SK-MEL-5 (cell line): ENCODE measurements around the gene SAV1. TPM values are rescaled to one million over a fixed set of nuclear protein-coding genes. Genes with fewer than 3 reads are reported as not detected.
A peak's percentile ranks its signal among the peaks of the same experiment; 100 is the strongest.
"Not testable (repeated sequence)": the region's sequence is repeated elsewhere in the genome, so short reads cannot be mapped to it uniquely, and the experiment has no call there.

Experiments
- DNase-seq: peaks from one replicate; pipeline ENCODE4 v3.0.0-alpha.2; 2016; ENCODE audit warnings: low read depth, low spot score
- in situ Hi-C: cut with HindIII; loops from 2 replicates; pipeline ENCODE4 v1.10.0; 2016; ENCODE audit warnings: low sequenced_read_pairs, high pct_unique_total_duplicates, low pct_unique_long_range_greater_than_20kb
- total RNA-seq: library from RNA; depleted of rRNA; stranded (reverse); fragments of >200 nt; shearing (Covaris generic); gene quantifications from 2 replicates; pipeline ENCODE4 v1.2.3, GENCODE V29; 2014

The SAV1 gene
- total RNA-seq, 1 experiment from 2014 or later: 26.3 TPM

GRCh38 chr14:50669441-50669986 is 1.4 kb upstream of the SAV1 start:
- in situ Hi-C loops: no loop called here
- DNase-seq: no peak

- DNase-seq: no peak
These were observed 679 bp upstream of the SAV1 start for GRCh38 chr14:50668826-50669143.

GRCh38 chr14:50667684-50667995 is 466 bp downstream of the SAV1 start:
- in situ Hi-C loops: no loop called here
- no peak for DNase-seq

More at GRCh38 chr14:50668826-50669143, 679 bp upstream of the SAV1 start:
- in situ Hi-C loops: no loop called here

- in situ Hi-C loops: no loop called here
- peak; percentile 59 for DNase-seq
These were observed 1.1 kb downstream of the SAV1 start for GRCh38 chr14:50666772-50667683.

- not testable (repeated sequence) for DNase-seq
These were observed 2.8 kb downstream of the SAV1 start for GRCh38 chr14:50665300-50665699.

GRCh38 chr14:50664579-50664978 is 3.5 kb downstream of the SAV1 start:
- in situ Hi-C loops: not testable (repeated sequence)

More at GRCh38 chr14:50665300-50665699, 2.8 kb downstream of the SAV1 start:
- in situ Hi-C loops: not testable (repeated sequence)

GRCh38 chr14:50659327-50659974 is 8.7 kb downstream of the SAV1 start:
- in situ Hi-C loops: no loop called here
- DNase-seq: no peak

More at GRCh38 chr14:50664579-50664978, 3.5 kb downstream of the SAV1 start:
- DNase-seq: not testable (repeated sequence)

- peak; percentile 75 for DNase-seq
- in situ Hi-C loops: no loop called here
These were observed 9.9 kb downstream of the SAV1 start for GRCh38 chr14:50658203-50658602.

GRCh38 chr14:50657753-50658152 is 10.4 kb downstream of the SAV1 start:
- in situ Hi-C loops: no loop called here
- no peak for DNase-seq

GRCh38 chr14:50656776-50657175 is 11.3 kb downstream of the SAV1 start:
- in situ Hi-C loops: no loop called here
- no peak for DNase-seq

- in situ Hi-C loops: no loop called here
- DNase-seq: no peak
These were observed 18.4 kb downstream of the SAV1 start for GRCh38 chr14:50649691-50650090.

GRCh38 chr14:50647753-50648152 is 20.4 kb downstream of the SAV1 start:
- peak; percentile 66 for DNase-seq
- in situ Hi-C loops: no loop called here

GRCh38 chr14:50647282-50647681 is 20.8 kb downstream of the SAV1 start:
- in situ Hi-C loops: no loop called here
- no peak for DNase-seq

- in situ Hi-C loops: no loop called here
- no peak for DNase-seq
These were observed 33.0 kb downstream of the SAV1 start for GRCh38 chr14:50635141-50635540.

GRCh38 chr14:50633954-50634353 is 34.2 kb downstream of the SAV1 start:
- in situ Hi-C loops: no loop called here
- DNase-seq: no peak

GRCh38 chr14:50631408-50631821 is 36.7 kb downstream of the SAV1 start:
- no peak for DNase-seq
- in situ Hi-C loops: no loop called here

GRCh38 chr14:50624947-50625346 is 43.2 kb downstream of the SAV1 start:
- in situ Hi-C loops: loop anchor here (25.0 kb wide), 1 partner anchor 87 kb away; no protein-coding TSS in a partner anchor
- DNase-seq: not testable (repeated sequence)

- DNase-seq: no peak
- in situ Hi-C loops: loop anchor here (25.0 kb wide), 1 partner anchor 88 kb away; no protein-coding TSS in a partner anchor
These were observed 43.7 kb downstream of the SAV1 start for GRCh38 chr14:50624447-50624846.
